Vagina (tissue), 2 donors: Measurements from ENCODE around the gene PAX2.

Experiments
- CTCF ChIP-seq, 3 experiments: fragments of 450-650 bp in 2 of 3; fragments of 200-600 bp in 1 of 3; sonication (generic) in 1 of 3; IDR thresholded peaks; one replicate each; pipeline ENCODE4 v1.5.1; 2017 to 2019; ENCODE audit warnings: antibody characterized with exemption in 3 of 3, mild to moderate bottlenecking in 2 of 3, moderate library complexity in 2 of 3
- POLR2A ChIP-seq, 2 donors: fragments of 450-650 bp; IDR thresholded peaks; one replicate each; pipeline ENCODE4 v1.6.1; 2017; ENCODE audit warnings: antibody characterized with exemption in 2 of 2, mild to moderate bottlenecking in 2 of 2, moderate library complexity in 2 of 2
- POLR2AphosphoS5 ChIP-seq, 2 donors: sonication (generic); formaldehyde crosslinking; IDR thresholded peaks; one replicate each; pipeline ENCODE4 v1.9.0; 2017; ENCODE audit warnings: antibody characterized with exemption in 2 of 2, mild to moderate bottlenecking in 2 of 2, low read depth in 1 of 2; ENCODE audit not compliant: insufficient read depth in 1 of 2

GRCh38 chr10:100724531-100725027, 20.8 kb upstream of the PAX2 start:
- no peak for TF ChIP-seq CTCF (IDR thresholded peaks at IDR 0.05)
- TF ChIP-seq POLR2A (IDR thresholded peaks at IDR 0.05) = no peak
- no peak for TF ChIP-seq POLR2AphosphoS5 (IDR thresholded peaks at IDR 0.05; ENCODE audit: insufficient read depth in 1 of 2, low read depth in 1 of 2)
